HG03460 (cell line): ENCODE results near the gene SLC22A1.
"Not testable (repeated sequence)": the region's sequence is repeated elsewhere in the genome, so short reads cannot be mapped to it uniquely, and the experiment has no call there.

Experiments used
- ATAC-seq: cut with Tn5 transposase; IDR thresholded peaks from one replicate; pipeline ENCODE4 v1.9.1; 2021; ENCODE audit not compliant: unreplicated experiment

Gene SLC22A1

GRCh38 chr6:160121558-160121957, at the start of gene SLC22A1:
Gene SLC22A1 (plus strand): TSS chr6:160121815. CDS start chr6:160121936, 121 bp downstream.
- no peak for ATAC-seq

- no peak for ATAC-seq
Observed at GRCh38 chr6:160073272-160073671, 48.3 kb upstream of the SLC22A1 start.

DNA sequence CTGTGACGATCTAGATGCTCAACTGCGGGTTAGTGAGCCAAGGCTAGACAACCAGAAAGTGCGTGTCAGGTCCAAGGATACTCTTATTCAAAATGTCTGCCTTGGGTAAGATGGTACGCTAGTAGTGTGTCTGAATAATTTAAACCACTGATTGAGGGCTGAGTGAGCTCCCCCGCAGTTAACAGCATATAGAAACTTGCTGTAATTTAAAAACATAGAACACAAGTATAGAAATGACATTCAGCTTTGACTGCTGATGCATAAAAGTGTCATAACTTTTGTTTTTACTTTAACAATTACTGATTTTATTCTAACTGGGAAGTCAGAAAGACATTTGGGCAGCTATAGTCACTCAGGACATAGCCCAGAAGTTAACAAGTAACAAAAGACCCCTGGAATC, 45.6 kb upstream of the SLC22A1 start:
- ATAC-seq, result no peak

DNA sequence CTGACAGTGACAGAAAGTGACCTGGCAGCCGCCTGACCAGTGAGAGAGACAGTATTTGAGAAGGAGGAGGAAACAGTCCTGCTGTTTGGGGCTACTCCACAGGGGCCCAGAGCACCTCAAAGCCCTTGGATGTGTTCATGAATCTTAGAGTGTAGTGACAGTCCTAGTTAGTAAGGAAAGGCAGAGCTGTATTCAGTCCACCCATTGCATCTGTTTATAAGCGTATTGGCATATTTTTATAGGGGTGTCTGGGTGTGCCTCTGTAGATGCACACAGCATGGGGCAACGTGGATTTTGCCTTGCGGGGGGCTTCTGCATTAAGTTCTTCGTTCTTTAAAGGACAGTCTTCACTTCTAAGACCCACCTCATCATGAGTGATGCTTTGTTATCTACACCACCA, 44.6 kb upstream of the SLC22A1 start:
- ATAC-seq, result no peak

DNA sequence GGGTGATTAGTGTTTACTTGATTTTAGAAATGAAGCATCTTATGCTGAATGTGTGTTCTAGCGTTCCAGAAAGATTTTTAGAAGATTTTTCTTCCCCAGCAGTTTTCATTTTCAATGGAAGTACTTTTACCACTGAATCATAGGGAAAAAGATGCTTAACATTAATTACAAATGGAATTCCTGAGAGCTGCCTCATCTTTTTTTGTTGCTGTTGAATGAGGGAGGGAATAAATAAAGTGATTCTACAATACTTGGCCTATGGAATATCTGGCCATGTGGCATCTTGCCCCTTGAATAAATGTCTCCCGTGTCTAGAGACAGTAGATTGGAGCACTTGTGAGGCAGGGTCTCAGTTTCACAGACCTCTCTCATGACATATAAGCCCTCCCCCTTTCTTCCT, 44.1 kb upstream of the SLC22A1 start:
- ATAC-seq, result no peak

GRCh38 chr6:160078883-160079685, 42.5 kb upstream of the SLC22A1 start:
- ATAC-seq, result no peak

- no peak for ATAC-seq
Observed at GRCh38 chr6:160079686-160080043, 42.0 kb upstream of the SLC22A1 start.

DNA sequence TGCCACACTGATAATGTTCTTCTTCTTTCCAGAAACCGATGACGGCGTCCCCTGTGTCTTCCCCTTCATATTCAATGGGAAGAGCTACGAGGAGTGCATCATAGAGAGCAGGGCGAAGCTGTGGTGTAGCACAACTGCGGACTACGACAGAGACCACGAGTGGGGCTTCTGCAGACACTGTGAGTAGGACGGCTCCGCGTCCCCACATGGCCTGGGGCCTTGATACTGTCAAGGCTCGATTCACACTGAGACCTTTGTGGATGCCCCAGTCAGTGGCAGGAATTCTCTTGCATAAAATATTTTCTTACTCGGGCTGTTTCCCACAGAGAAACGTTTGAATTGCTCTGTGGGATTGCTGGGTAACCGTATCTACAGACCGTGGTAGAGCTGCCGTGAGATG, 41.5 kb upstream of the SLC22A1 start:
- ATAC-seq, result no peak

DNA sequence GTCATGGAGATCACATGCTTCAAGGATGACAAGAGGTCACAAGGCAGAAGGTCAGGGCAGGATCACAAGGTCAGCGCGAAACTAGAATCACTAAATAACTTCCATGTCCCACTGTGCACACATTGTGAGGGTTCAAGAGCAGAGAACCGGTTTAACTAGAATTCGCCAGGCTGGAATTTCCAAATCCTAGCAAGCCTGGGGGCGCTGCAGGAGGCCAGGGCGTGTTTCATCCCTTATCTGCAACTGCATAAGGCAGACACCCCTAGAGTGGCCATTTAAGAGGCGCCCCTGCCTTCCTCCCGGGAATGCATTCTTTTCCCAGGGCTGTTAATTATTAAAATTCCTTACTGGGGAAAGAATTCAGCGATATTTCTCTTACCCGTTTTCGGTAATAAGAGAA, 40.2 kb upstream of the SLC22A1 start:
- no peak for ATAC-seq

GRCh38 chr6:160082627-160083026, 39.0 kb upstream of the SLC22A1 start:
- no peak for ATAC-seq

GRCh38 chr6:160084198-160084776, 37.3 kb upstream of the SLC22A1 start:
- ATAC-seq, result no peak

GRCh38 chr6:160085226-160085625, 36.4 kb upstream of the SLC22A1 start:
- no peak for ATAC-seq

- no peak for ATAC-seq
Observed at GRCh38 chr6:160085713-160086505, 35.7 kb upstream of the SLC22A1 start.

DNA sequence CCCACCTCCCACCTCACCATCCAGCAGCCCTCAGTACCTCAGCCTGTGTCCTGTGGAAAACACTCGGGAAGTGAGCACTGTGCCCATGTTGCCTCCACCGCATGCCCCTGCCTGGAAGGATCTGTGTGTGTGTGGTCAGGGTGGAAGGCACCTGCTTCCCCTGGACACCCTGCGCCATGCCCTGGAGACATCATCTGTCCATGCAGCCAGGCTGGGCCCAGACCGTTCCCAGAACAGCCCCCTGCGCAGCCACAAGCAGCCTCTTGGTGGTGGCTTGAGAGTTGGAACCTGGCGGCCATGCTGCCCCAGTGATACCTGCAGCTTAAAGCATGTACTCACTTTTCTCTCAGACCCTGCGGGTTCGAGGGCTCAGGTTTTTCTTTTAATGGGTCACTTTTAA, 34.9 kb upstream of the SLC22A1 start:
- no peak for ATAC-seq

- ATAC-seq, result no peak
Observed at GRCh38 chr6:160088069-160088783, 33.4 kb upstream of the SLC22A1 start.

GRCh38 chr6:160088784-160089533, 32.7 kb upstream of the SLC22A1 start:
- no peak for ATAC-seq

DNA sequence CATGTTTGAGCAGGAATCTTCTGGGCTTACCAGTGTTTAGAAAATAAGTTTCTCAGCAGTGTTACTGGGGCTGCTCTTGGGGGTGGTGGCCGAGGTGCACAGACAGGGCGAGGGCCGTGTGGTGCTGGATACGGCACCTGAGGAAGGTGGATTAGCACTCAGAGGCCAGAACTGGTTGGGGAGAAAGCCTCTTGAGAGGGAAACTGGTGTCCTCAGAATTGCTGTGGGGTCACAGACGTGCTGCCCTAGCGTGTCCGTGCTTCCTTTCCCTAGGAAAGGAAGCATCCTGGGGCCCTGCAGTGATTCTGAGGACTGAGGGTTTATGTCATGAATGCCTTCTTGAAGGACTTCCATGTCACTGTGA, 32.1 kb upstream of the SLC22A1 start:
- ATAC-seq, result no peak

DNA sequence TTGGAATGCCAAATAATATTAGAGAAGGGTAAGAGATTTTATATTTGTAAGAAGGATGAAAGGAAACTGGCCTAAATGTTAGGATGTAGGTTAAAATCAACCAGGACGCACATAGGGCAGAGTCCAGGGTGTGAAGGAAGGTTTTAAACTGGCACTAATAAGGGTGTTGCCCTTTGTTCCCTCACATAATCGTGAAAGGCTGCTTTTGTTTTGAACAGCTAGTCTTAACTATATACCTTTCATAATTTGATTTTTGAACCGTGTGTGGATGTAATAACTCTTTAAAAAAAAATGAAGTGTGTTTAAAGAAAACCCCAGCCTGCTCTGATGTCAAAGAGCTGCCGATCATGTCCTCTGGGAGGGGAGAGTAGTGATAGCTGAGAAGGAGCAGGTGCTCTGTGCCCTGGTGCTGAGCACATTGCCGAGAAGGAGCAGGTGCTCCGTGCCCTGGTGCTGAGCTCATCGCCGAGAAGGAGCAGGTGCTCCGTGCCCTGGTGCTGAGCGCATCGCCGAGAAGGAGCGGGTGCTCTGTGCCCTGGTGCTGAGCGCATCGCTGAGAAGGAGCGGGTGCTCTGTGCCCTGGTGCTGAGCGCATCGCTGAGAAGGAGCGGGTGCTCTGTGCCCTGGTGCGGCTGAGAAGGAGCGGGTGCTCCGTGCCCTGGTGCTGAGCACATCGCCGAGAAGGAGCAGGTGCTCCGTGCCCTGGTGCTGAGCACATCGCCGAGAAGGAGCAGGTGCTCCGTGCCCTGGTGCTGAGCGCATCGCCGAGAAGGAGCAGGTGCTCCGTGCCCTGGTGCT, 31.0 kb upstream of the SLC22A1 start:
- not testable (repeated sequence) for ATAC-seq

DNA sequence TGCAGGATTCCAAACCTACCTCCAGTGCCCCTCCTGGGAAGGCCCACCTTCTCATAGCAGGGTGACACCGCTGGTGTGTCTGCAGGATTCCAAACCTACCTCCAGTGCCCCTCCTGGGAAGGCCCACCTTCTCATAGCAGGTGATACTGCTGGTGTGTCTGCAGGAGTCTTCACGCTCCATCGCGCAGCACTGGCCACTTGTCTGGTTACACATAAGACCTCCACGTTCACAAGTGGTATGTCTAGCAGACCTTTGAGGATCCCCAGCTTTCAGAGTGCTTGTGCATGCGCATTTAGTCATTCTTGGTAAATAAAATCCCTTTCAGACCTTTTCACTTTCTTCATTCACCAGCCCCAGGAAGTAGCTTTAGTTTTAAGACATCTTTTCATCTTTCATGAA, 29.4 kb upstream of the SLC22A1 start:
- not testable (repeated sequence) for ATAC-seq

- no peak for ATAC-seq
Observed at GRCh38 chr6:160092602-160093001, 29.0 kb upstream of the SLC22A1 start.
